ENCODE data around the gene CRYBG3. TPM values are rescaled to one million over a fixed set of nuclear protein-coding genes. Genes with fewer than 3 reads are reported as not detected.

Gene CRYBG3
- total RNA-seq, 1 donor from 2014 or later, result 30.1 TPM

DNA sequence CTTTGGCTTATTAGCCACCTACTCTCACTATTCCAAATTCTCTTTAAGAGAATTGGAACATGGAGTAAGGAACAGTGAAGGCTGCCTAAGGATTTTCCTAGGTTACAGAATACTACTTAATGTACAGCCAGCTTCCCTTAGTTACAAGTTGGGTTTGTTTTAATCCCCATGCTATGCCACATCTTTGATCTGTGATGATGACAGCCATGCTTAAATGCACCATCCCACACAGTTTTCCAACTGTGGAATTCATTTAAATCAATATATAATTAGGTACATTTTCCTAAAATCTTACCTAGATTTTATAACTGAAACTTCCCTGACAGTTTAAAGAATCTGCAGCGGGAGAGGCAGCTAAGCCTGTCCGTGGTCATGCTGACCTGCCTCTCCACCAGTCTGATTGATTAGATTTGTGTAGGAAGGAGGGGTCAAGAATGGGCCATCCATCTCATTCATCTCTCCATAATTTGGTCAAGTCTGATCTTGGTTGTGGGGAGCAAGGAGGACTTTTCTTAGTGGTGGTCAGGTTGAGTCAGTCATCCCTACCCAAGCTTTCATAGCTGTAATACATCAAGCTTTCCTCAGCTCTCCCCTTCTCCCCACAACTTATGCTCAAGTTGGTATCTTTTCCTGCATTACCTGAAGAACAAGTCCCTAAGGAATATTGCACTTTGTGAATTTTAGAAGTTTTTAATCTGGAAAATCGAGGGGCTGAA is 113.3 kb downstream of the CRYBG3 start:
- H3K9me3 ChIP-seq, result no peaks in the 10 kb centered on the region
- H3K4me3 ChIP-seq, result no peak overlapping the region
- peaks cover 72% of the 10 kb centered on the region for H3K36me3 ChIP-seq

DNA sequence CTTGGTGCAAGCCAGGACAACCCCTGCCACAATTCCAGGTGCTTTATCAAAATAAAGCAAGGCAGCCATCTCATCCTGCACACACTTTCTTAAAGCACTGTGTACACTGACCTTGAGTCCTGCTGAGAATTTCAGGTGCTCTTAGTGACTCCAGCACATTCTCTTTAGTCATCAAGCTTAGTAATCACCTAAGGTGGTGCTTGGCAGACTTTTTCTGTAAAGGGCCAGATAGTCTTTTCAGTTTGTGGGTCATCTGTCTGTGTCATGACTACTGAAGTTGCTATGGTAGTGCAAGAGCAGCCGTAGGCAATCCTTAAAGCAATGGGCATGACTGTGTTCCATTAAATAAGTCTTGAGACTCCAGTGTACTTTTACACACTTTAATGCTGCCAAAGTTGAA is 114.0 kb downstream of the CRYBG3 start:
- Histone ChIP-seq H3K36me3 (peaks cover 67% of the 10 kb centered on the region), H3K9me3 (no peaks in the 10 kb centered on the region), H3K27ac (no peak overlapping the region), H3K27me3 (ENCODE audit: low read depth) (no peaks in the 10 kb centered on the region), H3K4me3 (no peak overlapping the region), H3K4me1 (no peaks in the 10 kb centered on the region)
- intact Hi-C loops (cut with DNase I), result no loop called here
- DNase-seq (no peak), ATAC-seq (no peak)
- TF ChIP-seq CTCF (IDR thresholded peaks at IDR 0.05), result no peak

More for the DNA sequence above, 113.3 kb downstream of the CRYBG3 start:
- intact Hi-C loops (cut with DNase I), result no loop called here
- TF ChIP-seq CTCF (IDR thresholded peaks at IDR 0.05), result no peak
- DNase-seq (no peak), ATAC-seq (no peak)
- Histone ChIP-seq H3K4me1 (no peaks in the 10 kb centered on the region), H3K27ac (no peak overlapping the region), H3K27me3 (ENCODE audit: low read depth) (no peaks in the 10 kb centered on the region)

- TF ChIP-seq CTCF (IDR thresholded peaks at IDR 0.05), result no peak
- no peak overlapping the region for H3K27ac ChIP-seq
- H3K4me1 ChIP-seq, result no peaks in the 10 kb centered on the region
- no peaks in the 10 kb centered on the region for H3K27me3 ChIP-seq (ENCODE audit: low read depth)
- ATAC-seq, result no peak
- H3K4me3 ChIP-seq, result no peak overlapping the region
- no peaks in the 10 kb centered on the region for H3K9me3 ChIP-seq
- H3K36me3 ChIP-seq, result peaks cover 77% of the 10 kb centered on the region
- no peak for DNase-seq
- intact Hi-C loops (cut with DNase I), result no loop called here
These were observed 115.4 kb downstream of the CRYBG3 start for GRCh38 chr3:97937205-97937604.

DNA sequence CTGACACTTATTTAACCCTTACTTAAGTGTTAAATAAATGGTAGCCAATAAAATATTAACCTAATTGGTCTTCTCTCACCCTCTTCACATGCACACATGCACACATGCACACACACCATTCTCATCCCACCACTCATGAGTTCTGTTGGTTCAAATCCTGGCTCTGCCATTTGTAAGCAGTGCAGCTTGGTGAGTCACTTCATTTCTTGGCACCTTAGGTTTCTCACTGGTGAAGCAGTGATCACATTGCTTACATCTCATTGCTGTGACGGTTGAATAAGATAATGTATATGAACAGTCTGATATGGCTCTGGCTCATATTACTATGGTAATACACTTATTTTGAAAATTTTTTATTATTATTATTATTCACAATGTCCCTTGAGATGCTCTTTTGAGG is 116.6 kb downstream of the CRYBG3 start:
- TF ChIP-seq CTCF (IDR thresholded peaks at IDR 0.05), result no peak
- peaks cover 79% of the 10 kb centered on the region for H3K36me3 ChIP-seq
- no peak overlapping the region for H3K4me3 ChIP-seq
- H3K4me1 ChIP-seq, result no peaks in the 10 kb centered on the region
- no peak overlapping the region for H3K27ac ChIP-seq
- DNase-seq, result no peak
- intact Hi-C loops (cut with DNase I), result no loop called here
- H3K9me3 ChIP-seq, result no peaks in the 10 kb centered on the region
- ATAC-seq, result no peak
- no peaks in the 10 kb centered on the region for H3K27me3 ChIP-seq (ENCODE audit: low read depth)

DNA sequence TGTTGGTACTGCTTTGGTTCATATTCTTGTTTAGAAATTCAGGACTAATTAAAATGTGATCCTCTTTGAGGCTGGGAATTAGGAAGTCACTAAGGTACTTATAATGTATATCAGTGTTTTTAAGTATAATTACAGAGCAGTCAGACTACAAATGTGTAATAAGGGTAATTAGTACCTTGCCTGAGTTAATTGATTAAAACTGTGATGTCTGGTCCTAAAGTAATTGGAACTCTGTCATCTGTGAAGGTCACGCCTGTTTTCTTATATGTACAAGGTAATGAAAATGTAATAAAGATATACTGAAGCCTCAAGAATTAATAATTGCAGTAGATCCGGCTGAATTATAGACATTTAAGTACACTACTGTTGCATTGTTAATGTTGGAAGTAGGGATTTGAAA is 117.6 kb downstream of the CRYBG3 start:
- H3K4me1 ChIP-seq, result no peaks in the 10 kb centered on the region
- no peaks in the 10 kb centered on the region for H3K9me3 ChIP-seq
- DNase-seq, result no peak
- intact Hi-C loops (cut with DNase I), result no loop called here
- H3K27me3 ChIP-seq (ENCODE audit: low read depth), result no peaks in the 10 kb centered on the region
- H3K36me3 ChIP-seq, result peaks cover 79% of the 10 kb centered on the region
- no peak for ATAC-seq
- H3K27ac ChIP-seq, result no peak overlapping the region
- TF ChIP-seq CTCF (IDR thresholded peaks at IDR 0.05), result no peak
- H3K4me3 ChIP-seq, result no peak overlapping the region

Data from lower lobe of right lung (tissue), 2 donors.